Fibroblast of mammary gland (primary cell): ENCODE results near the gene SIRPB1.
"Not testable (repeated sequence)": the region's sequence is repeated elsewhere in the genome, so short reads cannot be mapped to it uniquely, and the experiment has no call there.

Experiments used
- DNase-seq: peaks from one replicate; pipeline ENCODE4 v3.0.0-alpha.2; 2010; ENCODE audit warnings: low read depth
- H3K4me3 ChIP-seq: 2 replicates; pipeline ENCODE4 v1.5.1; 2011; ENCODE audit warnings: low read depth, mild to moderate bottlenecking, low read length, moderate library complexity; ENCODE audit not compliant: control insufficient read depth
- CTCF ChIP-seq: conservative IDR thresholded peaks from 2 replicates; pipeline ENCODE4 v1.5.1; 2011; ENCODE audit warnings: low read depth, low read length, inconsistent platforms; ENCODE audit not compliant: control insufficient read depth, insufficient read depth

SIRPB1 gene

DNA sequence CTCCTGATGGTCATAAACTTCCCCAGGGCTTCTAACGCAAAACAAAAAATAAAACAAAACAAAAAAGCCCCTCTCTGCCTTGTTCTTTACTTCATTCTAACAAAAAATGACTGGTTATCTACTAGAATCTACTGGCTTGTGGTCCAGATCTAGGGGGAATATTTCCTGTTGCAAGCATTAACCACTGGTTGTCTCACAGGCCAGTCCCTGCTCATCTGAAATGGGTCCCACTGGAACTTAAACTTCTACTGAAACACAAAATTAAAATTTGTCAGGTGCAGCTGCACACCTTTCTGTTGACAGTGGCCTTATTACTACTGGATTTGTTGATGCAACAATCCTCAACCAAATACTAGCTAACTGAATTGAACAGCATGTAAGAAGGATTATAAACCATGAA is 32.3 kb upstream of the SIRPB1 start:
- H3K4me3 ChIP-seq, result no peak overlapping the region
- no peak for DNase-seq
- no peak for TF ChIP-seq CTCF

- no peak for TF ChIP-seq CTCF
- H3K4me3 ChIP-seq, result no peak overlapping the region
- DNase-seq, result no peak
Measured at GRCh38 chr20:1651268-1652058, 31.7 kb upstream of the SIRPB1 start.

DNA sequence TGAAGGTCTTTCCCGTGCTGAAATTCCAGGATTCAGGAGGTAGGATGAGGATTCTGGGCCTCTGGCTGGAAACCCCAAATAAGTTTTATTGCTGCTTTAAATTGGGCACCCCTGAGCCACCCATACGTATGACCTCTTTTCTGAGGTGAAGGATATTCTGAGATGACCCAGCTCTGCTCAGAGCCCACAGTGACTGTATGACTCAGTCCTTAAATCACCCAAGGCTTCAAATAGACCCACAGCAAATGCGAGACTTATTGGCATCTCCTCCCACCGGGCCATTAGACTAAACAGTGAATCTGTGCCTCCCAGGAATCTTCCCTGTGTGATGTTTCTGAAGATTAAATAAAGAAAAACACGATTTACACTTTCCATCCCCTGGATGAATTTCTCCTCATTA is 28.3 kb upstream of the SIRPB1 start:
- no peak for DNase-seq
- no peak overlapping the region for H3K4me3 ChIP-seq
- no peak for TF ChIP-seq CTCF

DNA sequence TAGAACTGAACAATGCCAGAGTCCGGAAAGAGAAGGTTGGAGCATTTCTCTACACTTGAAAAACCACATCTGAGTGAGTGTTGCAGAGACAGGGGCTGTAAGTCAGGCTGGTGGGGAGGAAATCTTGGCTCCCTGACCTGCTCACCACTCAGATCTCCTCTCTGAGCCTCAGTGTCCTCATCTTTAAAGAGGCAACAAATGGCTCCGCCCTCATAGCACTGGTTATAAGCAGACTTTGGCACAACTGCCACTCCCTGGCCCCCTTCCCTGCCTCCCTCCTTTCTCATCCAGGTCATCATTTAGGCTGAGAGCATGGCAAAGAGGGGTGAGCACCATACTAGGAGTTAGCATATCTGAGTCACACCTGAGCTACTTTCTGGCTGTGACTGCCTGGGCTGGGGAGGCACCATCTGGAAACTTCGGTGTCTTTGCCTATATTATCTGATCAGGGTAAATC is 27.2 kb upstream of the SIRPB1 start:
- no peak for DNase-seq
- H3K4me3 ChIP-seq, result no peak overlapping the region
- no peak for TF ChIP-seq CTCF

GRCh38 chr20:1644101-1644962 is 24.5 kb upstream of the SIRPB1 start:
- no peak for DNase-seq
- no peak for TF ChIP-seq CTCF
- H3K4me3 ChIP-seq, result no peak overlapping the region

- not testable (repeated sequence) for DNase-seq, H3K4me3 ChIP-seq
Measured at GRCh38 chr20:1638643-1639042, 18.8 kb upstream of the SIRPB1 start.

DNA sequence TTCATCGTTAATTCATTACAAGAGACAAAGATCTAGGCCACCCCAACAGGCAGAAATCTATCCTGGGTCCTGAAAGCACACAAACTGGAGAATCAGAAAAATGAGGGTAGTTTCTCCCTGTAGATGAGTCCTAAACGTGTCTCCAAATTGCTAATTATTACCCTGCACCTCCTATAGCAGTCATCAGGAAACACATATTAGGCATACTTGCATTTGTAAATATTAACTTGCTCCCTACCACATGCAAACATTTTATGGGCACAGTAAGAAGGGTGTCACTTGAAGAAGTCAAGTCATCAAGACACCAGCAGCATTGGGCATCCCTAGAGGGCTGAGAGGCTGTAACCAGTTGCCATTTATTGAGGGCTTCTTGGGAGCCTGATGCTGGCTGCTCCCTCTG is 17.9 kb upstream of the SIRPB1 start:
- no peak for TF ChIP-seq CTCF
- no peak overlapping the region for H3K4me3 ChIP-seq
- no peak for DNase-seq
